HG03103 (cell line): ENCODE results near the gene TEX52.
A peak's percentile ranks its signal among the peaks of the same experiment; 100 is the strongest.

Experiments used
- ATAC-seq: cut with Tn5 transposase; IDR thresholded peaks from one replicate; pipeline ENCODE4 v1.9.1; 2021; ENCODE audit warnings: low read depth; ENCODE audit not compliant: unreplicated experiment

TEX52 gene

GRCh38 chr12:2857021-2857431 lies at the start of gene TEX52:
Gene TEX52, minus strand, starts transcription at chr12:2857039. Its CDS starts 13 bp downstream, at chr12:2857026.
- no peak for ATAC-seq

- ATAC-seq, result no peak
Observed at GRCh38 chr12:2904260-2904659, 47.4 kb upstream of the TEX52 start.

- ATAC-seq, result no peak
Observed at GRCh38 chr12:2902272-2902880, 45.5 kb upstream of the TEX52 start.

- ATAC-seq, result no peak
Observed at GRCh38 chr12:2900642-2901041, 43.8 kb upstream of the TEX52 start.

GRCh38 chr12:2897418-2897817 lies 40.6 kb upstream of the TEX52 start:
- no peak for ATAC-seq

GRCh38 chr12:2895511-2895910 lies 38.7 kb upstream of the TEX52 start:
- ATAC-seq, result no peak

GRCh38 chr12:2895051-2895451 lies 38.2 kb upstream of the TEX52 start:
- ATAC-seq, result no peak

GRCh38 chr12:2893007-2893406 lies 36.2 kb upstream of the TEX52 start:
- ATAC-seq, result no peak

- no peak for ATAC-seq
Observed at GRCh38 chr12:2892246-2892645, 35.4 kb upstream of the TEX52 start.

- ATAC-seq, result peak; percentile 6
Observed at GRCh38 chr12:2891240-2892053, 34.6 kb upstream of the TEX52 start.

GRCh38 chr12:2890388-2891239 lies 33.8 kb upstream of the TEX52 start, which contains the start of gene TULP3:
Gene TULP3, plus strand, starts transcription at chr12:2890891. Its CDS starts 57 bp downstream, at chr12:2890948.
- peak; percentile 96 for ATAC-seq

GRCh38 chr12:2890001-2890387 lies 33.2 kb upstream of the TEX52 start:
- ATAC-seq, result no peak

- no peak for ATAC-seq
Observed at GRCh38 chr12:2886768-2887450, 30.1 kb upstream of the TEX52 start.

- ATAC-seq, result no peak
Observed at GRCh38 chr12:2884810-2885209, 28.0 kb upstream of the TEX52 start.

GRCh38 chr12:2879853-2880252 lies 23.0 kb upstream of the TEX52 start:
- no peak for ATAC-seq

GRCh38 chr12:2877953-2878732 lies 21.3 kb upstream of the TEX52 start:
- no peak for ATAC-seq

- ATAC-seq, result peak; percentile 65
Observed at GRCh38 chr12:2877047-2877952, 20.5 kb upstream of the TEX52 start, which contains the start of the genes FOXM1 and RHNO1. Gene FOXM1, minus strand, starts transcription at chr12:2877174. Its CDS starts 2,696 bp downstream, at chr12:2874478. Gene RHNO1, plus strand, starts transcription at chr12:2877223. Its CDS starts 8,144 bp downstream, at chr12:2885367.

GRCh38 chr12:2876431-2877046 lies 19.7 kb upstream of the TEX52 start:
- ATAC-seq, result peak; percentile 35
